Activated CD4-positive, CD25-positive, alpha-beta regulatory T cell treated with anti-CD3 and anti-CD28 coated beads, Interleukin-2, amount 50 U/mL, for 24 hours (primary cell): Measurements from ENCODE around the gene CMTR1.

Source experiments
- ATAC-seq, 2 donors: fragments of 150-1000 bp; cut with Tn5 transposase; one replicate each; pipeline ENCODE4 v1.10.0; 2021; ENCODE audit warnings: mild to moderate bottlenecking in 1 of 2, moderate library complexity in 1 of 2

The CMTR1 gene

DNA sequence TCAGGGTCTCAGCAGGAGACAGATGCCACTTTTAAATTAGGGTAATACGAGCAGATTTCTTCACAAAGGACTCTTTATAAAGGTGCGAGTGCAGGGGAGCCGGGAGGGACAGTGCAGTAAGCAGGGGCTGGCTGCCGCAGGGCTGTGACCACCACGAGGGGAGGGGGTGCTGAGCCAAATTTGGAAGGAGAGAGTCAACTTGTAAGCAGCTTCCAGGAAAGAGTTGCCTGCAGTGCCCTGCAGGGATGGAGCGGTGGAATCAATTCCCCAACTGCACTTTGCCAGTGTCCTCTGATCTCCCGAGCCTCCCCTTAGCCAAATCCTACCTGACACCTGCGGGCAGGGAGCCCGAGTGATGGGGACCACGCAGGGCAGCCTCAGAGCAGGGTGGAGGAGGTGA is 80.6 kb downstream of the CMTR1 start:
- ATAC-seq: no peak

DNA sequence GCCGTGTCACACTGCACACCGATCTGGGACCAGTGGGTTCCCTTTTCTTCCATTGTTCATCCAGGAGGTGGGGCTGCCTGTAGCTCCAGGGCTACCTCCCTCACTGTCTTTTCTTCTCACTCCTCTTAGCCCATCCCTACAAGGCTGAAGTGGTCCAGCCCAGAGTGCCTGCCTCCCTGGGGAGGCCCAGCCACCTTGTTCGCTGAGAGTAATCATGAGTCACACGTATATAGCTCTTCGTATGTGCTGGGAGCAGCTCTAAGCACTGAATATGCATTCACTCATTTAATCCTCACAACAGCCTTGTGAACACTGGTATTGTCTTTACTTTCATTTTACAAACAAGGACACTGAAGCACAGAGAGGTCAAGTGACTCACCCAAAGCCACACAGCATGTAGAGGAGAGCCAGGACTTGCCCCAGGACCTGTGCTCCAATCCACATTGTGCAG is 81.3 kb downstream of the CMTR1 start:
- peak; percentile 77 to 84 for ATAC-seq

DNA sequence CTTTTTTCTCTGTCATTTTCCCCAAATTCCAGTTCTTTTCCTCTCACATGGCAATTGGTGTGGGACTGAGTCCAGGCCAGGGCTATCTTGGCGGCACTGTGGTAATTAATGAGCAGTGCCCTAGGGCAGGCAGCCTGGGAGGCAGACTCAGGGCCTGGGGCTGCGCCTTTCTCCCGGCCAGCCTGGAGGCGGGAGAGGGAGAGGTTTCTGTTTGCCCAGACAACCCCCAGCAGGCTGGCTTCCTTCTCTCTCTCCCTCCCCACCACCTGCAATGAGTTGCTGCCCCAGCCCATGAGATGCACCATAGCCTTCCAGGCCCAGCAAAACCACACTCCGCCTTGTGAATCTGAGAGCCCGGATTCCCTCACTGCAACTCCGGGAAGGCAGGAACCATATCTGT is 81.8 kb downstream of the CMTR1 start:
- ATAC-seq: no peak

DNA sequence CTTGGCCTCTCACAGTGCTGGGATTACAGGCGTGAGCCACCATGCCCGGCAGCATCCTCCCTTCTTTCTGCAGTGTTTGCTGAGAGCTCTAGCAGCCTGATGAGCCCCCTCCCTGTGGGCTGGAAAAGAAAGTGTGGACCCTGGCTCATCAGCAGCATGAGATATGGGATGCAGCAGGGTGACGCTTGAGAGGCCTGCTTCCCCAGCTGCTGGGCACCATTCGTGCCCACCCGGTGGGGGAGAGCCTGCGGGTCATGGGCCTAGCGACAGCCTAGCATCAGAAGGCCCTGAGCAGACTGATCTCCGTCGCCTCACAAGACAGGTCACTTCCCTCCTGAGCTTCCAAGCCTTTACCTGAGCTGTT is 82.7 kb downstream of the CMTR1 start:
- ATAC-seq: no peak

DNA sequence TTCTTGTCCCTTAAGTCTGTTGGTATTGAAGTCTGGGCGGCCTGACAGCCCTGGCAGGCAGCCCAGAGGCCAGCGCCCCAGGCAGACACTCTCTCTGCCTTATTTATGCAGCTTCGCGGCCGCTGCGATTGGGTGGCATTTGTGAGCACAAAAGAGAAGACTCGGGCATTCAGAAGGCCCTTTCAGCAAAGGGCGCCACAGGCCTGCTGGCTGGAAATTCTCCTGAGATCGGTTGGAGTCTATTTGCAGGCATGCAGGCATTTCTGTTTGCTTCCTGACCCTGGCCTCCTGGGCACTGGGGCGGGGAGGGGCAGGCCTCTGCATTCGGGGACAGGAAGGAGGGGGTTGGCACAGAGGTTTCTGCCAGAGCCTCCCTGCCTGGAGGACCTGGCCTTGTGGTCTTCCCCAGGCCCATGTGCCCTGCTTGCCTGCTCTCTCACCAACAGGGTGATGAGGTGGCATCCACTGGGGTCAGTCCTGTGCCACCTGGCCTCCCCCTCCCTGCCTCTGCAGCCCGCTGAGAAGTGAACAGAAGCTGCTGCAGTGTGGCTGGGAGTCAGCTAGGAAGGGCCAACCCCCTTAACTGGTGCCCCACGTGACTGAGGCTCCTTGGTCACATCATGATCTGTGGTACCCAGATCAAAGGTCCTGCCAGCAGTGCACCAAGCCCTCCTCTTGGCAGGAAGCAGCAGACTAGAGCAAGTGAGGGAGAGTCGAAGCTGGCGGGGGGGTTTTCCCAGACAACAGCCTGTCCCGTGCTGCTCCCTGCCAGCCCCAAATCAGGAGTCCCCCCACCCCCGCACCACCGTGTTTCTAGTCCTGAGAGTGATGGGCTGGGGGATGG is 83.3 kb downstream of the CMTR1 start:
- peak; percentile 76 to 78 for ATAC-seq

DNA sequence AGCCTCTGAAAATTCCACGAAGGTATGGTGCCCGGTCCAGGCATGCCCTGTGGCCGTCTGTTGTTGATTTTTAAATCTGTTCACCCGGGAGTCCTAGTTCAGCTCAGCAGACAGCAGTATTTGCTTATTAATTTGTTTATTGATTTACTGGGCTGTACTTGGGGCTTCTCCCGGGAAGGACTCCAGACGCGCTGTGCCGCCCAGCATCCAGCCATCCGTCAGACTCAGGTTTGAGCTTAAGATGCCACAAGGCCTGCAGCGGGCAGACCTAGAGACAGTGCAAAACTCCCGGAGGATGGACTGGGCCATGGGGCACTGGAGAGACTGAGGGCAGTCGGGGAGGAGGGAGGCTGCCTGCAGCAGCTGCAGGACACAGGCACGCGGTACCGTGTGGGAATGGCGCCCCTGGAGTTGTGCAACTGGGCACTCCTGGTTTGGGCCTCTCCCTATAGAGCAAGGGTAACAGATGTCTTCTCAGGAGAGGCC is 83.9 kb downstream of the CMTR1 start:
- no peak for ATAC-seq

DNA sequence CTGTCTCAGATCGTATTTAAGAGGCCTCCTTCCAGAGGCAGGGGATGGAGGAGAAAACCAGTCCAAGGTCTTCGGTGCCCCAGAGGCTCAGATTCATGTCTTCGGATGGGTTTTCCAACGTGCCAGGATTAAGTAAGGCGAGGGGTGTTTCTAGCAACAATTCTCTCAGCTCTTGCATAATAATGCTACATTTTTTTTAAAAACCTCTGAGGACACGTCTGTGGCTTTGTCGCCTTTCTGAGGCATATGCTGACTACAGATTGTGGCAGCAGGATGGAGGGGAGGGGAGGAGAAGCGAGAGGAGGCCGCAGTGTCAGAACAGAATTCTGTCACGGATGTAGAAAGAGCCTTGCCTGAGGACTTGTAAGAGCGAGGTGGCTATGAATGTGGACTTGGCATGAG is 84.4 kb downstream of the CMTR1 start:
- peak; percentile 55 to 68 for ATAC-seq

DNA sequence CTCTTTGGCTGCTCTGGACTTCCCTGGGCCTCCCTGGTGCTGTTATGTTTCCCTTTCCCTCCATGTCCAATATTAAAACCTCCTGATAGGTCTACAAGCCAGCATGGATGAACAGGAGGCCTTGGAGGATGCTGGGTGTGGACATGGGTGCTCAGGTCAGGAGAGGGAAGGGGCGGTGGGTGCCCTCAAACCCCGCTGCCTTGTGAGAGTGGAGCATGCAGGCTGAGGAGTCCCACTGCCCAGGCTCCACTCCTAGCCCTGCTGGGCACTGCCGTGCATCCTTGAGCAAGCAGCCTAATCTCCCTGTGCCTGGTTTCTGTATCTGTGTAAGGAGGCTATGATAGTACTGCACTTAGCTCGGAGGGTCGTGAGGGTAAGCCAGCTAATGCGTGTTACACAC is 85.1 kb downstream of the CMTR1 start:
- ATAC-seq: no peak

DNA sequence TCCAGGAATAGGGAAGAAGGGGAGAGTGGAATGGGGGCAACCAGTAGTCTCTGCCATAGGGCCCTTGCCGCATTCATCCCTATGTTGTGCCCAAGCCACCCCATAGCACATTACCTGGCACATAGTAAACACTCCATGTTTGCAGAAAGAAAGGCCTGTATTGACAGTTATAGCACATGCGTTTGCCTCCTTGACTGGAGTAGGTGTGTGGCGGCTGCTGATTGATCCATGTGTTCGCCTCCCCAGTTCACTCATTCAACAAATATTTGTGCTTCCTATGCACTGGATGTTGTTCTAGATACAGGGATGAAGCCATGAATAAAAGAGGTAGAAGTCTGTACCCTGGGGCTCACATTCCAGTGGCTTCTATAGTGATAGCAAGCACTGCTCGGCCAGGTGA is 86.4 kb downstream of the CMTR1 start:
- ATAC-seq: no peak

DNA sequence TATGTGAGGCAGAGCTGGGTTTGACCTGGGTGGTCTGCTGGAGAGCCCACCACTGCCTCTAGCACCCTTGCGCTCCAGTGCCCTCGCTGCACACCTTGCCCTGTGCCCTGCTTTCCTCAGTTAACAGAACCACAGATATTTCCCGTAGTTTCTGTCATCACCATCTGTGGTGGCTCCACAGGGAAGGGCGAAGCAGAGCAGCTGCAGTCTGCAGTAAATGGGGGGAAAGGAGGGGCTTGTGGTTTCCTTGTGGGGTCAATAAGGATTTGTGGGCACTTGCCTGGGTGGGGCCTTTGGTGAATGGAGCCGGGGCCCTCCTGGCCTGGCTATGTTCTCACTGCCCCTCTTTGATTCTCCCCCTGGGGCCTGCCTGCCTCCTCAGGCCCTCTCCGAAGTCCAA is 87.9 kb downstream of the CMTR1 start:
- no peak for ATAC-seq

DNA sequence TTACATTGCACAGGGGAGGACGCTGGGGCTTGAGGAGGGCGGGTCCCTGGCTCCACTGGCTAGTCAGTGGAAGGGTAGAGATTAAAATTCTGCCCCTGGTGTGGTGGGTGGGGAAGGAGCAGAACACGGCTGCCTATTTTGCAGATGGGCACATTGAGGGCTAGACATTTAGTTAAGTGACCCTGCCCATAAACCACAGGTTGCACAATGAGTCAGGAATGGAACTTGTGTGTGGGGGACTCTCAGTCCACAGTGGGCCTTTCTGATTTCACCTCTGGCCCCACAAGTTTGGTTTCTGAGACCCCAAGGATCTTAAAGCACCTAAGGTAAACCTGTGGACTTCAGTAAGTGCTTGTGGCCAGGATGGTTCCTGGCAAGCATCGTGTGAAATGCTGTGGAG is 88.7 kb downstream of the CMTR1 start:
- no peak for ATAC-seq

DNA sequence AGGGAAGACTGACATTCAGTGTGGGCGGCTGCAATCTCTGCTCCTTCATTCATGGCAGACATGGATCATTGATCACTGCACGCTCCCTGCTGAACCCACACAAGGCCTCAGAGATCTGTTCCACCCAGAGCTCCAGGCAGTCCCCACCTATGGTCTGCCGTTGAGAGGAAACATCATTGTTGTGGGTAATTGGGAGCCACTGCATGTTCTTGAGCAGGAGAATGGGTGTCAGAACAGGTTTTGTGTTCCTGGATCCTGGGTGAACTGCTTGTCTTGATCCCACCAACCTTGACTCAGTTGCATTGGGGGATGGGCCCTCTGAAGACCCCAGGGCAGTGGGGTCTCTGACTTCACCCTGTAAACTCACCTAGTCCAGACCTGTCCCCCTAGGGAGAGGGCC is 89.8 kb downstream of the CMTR1 start:
- ATAC-seq: no peak

DNA sequence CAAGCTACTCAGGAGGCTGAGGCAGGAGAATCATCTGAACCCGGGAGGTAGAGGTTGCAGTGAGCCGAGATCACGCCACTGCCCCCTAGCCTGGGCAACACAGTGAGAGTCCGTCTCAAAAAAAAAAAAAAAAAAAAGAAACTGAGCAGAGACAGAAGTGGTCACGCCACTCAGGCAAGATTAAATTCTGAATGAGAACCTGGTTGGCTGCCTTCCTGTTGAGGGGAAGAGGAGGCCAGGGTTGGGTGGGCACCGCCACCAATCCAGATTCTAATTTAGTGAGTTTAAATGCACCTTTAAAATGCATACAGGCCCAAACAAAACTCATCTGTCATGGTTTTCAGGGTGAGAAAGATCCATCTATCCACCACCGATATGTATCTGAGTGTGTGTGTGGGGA is 90.4 kb downstream of the CMTR1 start:
- no peak for ATAC-seq

DNA sequence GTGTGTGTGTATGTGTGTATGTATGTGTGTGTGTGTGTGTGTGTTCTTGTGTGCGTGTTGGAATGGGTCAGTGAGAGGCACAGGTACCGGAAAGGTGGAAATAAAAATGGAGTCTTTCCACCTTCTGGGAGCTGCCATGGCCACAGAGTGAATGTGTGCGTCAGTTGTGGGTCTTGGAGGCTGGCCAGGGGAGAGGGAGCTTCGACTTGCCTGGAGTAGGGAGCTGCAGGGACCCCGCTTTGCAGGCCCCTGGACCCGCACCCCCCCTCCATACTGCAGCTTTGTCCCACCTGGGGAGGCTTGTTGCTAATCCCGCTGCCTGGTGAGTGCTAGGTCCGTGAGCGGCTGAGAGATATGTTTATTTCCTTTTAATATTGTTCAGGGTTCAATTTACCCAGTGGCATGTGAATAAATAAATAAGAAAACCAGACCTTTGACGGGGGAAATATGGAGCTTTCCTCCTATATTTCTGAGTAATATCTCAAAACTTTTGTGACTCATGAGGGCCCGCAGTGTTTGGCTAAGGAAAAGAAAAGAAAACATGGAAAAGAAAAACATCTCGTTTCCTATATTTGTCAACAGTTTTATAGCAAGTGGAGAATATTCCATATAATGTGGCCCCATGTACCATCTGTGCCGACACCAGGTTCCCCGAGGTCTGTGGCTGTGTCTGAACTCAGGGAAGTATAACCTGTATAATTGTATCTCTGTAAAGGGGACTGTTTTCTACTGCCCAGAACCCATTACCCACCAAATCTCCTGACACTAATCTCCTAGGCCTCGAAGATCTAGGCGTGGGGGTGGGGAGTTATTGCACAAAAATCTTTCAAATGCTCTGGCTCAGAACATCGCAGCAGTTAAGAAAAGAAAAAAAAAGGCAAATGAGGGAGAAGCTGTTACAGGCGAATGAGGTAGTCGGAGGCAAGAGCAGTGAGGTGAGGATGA is 91.3 kb downstream of the CMTR1 start:
- ATAC-seq: no peak

DNA sequence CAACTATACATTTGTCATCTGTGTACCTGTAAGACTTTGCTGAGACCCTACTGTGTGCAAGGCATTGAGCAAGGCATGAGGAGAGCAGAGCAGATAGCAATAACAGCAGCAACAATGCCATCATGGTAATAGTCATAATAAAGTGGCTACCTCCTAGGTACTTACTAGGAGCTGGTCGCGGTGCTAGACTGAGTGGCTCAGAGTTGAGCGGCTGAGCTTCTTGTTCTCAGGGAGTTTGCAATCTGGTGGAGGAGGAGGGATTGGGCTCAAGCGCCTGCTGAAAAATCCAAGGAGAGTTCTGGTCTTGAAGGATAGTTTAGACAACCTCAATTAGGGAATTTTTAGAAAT is 91.9 kb downstream of the CMTR1 start:
- ATAC-seq: peak in 1 of 2 donors; percentile 21

DNA sequence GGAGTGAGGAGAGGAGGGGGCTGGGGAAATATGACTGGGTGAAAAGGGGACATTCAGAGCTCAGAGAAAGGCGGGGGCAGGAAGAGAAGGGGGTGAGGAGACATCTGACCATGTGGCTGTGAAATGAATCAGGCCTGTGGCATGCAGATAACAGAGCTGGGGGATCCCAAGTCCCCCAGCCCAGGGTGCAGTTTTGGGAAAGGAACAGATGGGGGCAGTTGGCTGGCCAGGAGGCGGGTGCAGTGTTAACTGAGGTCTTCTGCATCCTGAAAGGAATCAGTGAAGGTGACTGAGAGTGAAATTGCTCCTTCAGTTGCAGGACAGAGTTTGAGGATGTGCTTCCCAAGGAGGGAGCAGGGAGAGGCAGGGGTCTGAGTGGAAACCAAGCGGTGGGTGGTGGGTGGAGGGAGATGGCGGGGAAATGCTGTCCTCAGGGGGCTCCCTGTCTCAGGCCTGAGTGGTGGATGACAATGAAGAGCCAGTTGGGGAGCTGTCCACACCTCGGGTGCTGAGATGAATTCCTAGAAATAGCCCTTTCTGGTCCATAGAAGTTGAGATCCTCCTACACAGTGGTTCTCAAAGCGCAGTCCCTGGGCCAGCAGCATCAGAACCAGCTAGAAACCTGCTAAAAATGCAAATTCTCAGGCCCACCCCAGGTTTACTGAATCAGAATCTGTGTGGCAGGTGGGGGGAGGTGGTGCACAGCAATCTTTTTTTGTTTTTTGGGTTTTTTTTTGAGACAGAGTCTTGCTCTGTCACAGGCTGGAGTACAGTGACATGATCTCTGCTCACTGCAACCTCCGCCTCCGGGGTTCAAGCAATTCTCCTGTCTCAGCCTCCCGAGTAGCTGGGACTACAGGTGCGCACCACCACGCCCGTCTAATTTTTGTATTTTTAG is 92.7 kb downstream of the CMTR1 start:
- ATAC-seq: no peak

DNA sequence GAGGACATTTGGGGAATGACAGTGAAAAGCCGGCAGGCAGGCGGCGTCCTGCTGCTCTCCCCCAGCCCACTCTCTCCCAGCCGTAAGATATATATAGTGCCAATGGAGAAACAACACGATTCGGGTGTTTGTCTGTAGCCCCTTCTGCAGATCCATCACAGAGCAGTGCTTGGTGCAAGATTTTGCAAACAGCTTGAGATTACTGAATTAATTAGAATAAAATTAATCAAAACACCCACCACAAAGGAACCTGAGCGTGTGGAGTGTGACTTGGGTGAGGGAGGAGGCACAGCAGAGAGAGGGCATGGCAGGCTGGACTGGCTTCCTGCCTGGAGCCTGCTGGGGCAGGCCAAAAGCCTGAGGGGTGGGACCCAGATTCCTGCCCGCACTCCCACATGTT is 95.5 kb downstream of the CMTR1 start:
- ATAC-seq: no peak

DNA sequence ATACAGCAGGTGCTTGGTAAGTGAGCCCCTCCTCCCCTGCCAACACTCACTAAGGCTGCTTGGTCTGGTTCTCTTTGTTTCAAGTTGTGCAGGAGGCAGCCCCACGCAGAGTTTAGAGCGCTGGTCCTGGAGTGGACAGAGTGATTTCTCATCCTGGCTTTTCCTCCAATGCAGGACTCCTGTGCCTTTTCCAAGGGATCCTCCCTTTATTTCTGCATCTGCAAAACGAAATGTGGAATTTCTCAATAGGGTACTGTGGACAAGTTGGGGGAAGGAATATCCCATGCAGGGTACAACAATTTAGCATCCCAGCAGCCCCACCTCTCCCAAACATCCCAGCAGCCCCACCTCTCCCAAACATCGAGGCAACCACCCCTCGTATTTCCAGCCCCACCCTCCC is 97.3 kb downstream of the CMTR1 start:
- no peak for ATAC-seq

DNA sequence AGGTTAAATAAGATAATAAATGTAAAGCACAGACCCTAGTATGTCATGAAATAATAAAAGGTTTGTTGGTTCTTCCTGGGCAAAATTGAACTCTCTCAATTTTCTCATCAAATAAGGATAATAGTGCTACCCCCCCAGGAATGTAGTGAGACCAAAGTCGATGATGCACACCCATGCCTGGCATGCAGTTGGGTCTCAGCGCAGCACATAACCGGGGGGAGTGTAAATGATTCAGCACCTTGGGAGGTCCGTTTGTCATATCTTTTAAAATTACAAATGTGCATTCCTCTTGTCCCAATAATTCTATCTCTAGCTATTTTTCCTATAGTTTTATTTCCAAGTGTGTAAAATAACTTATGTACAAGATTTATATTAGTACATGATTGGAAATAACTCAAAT is 98.0 kb downstream of the CMTR1 start:
- no peak for ATAC-seq
